ENCODE results near the gene STX8. TPM values are rescaled to one million over a fixed set of nuclear protein-coding genes. Genes with fewer than 3 reads are reported as not detected.
A peak's percentile ranks its signal among the peaks of the same experiment; 100 is the strongest.

Gene STX8
- total RNA-seq, 1 donor from 2014 or later, result 54.8 TPM

DNA sequence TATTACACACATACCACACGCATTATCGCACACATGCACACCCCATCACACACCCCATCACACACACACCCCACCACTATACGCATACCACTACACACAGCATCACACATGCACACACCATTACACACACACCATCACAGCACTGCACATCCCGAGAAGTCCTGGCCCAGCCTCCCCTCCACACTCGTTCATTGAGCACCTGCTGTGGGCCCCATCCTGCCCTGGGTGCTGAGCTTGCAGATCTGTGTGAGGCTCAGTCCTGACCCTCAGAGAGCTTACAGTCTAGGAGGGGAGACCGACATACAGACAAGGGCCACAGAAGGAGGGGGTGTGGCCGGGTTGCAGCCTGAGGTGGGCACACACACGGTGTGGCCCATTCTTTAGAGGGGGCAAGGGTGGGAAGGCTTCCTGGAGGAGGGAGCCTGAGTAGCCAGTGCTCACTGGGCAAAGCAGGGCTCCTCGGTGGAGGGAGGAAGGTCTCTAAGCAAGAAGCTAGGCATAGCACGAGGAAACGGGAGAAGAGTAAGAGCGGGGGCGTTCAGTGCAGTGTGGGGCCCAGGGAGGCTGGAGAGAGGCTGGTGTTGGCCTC, 347.7 kb downstream of the STX8 start:
- H4K20me1 ChIP-seq (ENCODE audit: insufficient read depth, low read length), result no peaks in the 10 kb centered on the region
- DNase-seq (ENCODE audit: low read depth) (no peak), FAIRE-seq (no peak)
- peak overlapping the region; percentile 56 for H3K9ac ChIP-seq (ENCODE audit: low read length)
- no peaks in the 10 kb centered on the region for H3K4me1 Mint-ChIP-seq (ENCODE audit: low read depth, unreplicated experiment)
- H3K9me3 ChIP-seq (ENCODE audit: insufficient read depth, low read depth, low read length), result no peaks in the 10 kb centered on the region
- no peaks in the 10 kb centered on the region for H3K36me3 ChIP-seq (ENCODE audit: insufficient read depth, low read length)
- no peaks in the 10 kb centered on the region for H3K79me2 ChIP-seq (ENCODE audit: insufficient read depth, low read length)
- peaks cover 17% of the 10 kb centered on the region for H3K4me1 ChIP-seq (ENCODE audit: insufficient read depth, low read length)
- TF ChIP-seq EZH2 (IDR thresholded peaks at IDR 0.05; ENCODE audit: insufficient read depth, low read length), result no peak
- TF ChIP-seq, protein P1, sequence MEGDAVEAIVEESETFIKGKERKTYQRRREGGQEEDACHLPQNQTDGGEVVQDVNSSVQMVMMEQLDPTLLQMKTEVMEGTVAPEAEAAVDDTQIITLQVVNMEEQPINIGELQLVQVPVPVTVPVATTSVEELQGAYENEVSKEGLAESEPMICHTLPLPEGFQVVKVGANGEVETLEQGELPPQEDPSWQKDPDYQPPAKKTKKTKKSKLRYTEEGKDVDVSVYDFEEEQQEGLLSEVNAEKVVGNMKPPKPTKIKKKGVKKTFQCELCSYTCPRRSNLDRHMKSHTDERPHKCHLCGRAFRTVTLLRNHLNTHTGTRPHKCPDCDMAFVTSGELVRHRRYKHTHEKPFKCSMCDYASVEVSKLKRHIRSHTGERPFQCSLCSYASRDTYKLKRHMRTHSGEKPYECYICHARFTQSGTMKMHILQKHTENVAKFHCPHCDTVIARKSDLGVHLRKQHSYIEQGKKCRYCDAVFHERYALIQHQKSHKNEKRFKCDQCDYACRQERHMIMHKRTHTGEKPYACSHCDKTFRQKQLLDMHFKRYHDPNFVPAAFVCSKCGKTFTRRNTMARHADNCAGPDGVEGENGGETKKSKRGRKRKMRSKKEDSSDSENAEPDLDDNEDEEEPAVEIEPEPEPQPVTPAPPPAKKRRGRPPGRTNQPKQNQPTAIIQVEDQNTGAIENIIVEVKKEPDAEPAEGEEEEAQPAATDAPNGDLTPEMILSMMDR (IDR thresholded peaks at IDR 0.05; ENCODE audit: insufficient read depth, low read depth, low read length), result no peak
- no peak overlapping the region for H3K4me3 ChIP-seq (ENCODE audit: insufficient read depth, low read depth, low read length)
- H3K9me3 Mint-ChIP-seq (ENCODE audit: unreplicated experiment), result no peaks in the 10 kb centered on the region
- no peak overlapping the region for H3K4me3 Mint-ChIP-seq (ENCODE audit: unreplicated experiment)
- no peaks in the 10 kb centered on the region for H3K36me3 Mint-ChIP-seq (ENCODE audit: low read depth, unreplicated experiment)
- H3K27ac ChIP-seq (ENCODE audit: low read depth, low read length), result peak overlapping the region; percentile 14
- H3K4me2 ChIP-seq (ENCODE audit: low read length), result peak overlapping the region; percentile 62
- H3K27me3 ChIP-seq (ENCODE audit: insufficient read depth, low read length), result no peaks in the 10 kb centered on the region
- H3K27ac Mint-ChIP-seq (ENCODE audit: unreplicated experiment), result no peak overlapping the region
- H3K27me3 Mint-ChIP-seq (ENCODE audit: low read depth, unreplicated experiment), result no peaks in the 10 kb centered on the region
- no peak overlapping the region for H2AFZ ChIP-seq (ENCODE audit: low read depth, low read length)

DNA sequence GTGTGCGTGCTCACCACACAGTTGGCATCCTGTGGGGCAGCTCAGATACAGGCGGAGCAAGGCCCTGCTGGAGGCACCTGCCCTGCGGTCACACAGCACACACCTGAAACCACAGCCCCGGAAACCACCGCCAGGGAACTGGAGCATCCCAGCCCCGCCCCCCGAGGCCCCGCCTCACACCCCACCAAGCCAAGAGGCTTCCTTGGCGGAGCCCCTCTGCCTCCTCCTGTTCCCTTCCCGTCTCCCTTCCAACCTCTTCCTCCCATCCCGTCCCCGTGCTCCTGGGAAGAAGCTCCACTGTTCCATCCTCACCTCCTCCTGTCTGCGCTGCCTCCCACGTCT, 348.9 kb downstream of the STX8 start:
- Mint-ChIP-seq H3K27me3 (ENCODE audit: low read depth, unreplicated experiment) (no peaks in the 10 kb centered on the region), H3K36me3 (ENCODE audit: low read depth, unreplicated experiment) (no peaks in the 10 kb centered on the region), H3K4me1 (ENCODE audit: low read depth, unreplicated experiment) (no peaks in the 10 kb centered on the region), H3K27ac (ENCODE audit: unreplicated experiment) (no peak overlapping the region), H3K9me3 (ENCODE audit: unreplicated experiment) (no peaks in the 10 kb centered on the region), H3K4me3 (ENCODE audit: unreplicated experiment) (no peak overlapping the region)
- DNase-seq (ENCODE audit: low read depth), result no peak
- H3K27me3 ChIP-seq (ENCODE audit: insufficient read depth, low read length), result no peaks in the 10 kb centered on the region
- H3K36me3 ChIP-seq (ENCODE audit: insufficient read depth, low read length), result no peaks in the 10 kb centered on the region
- H3K79me2 ChIP-seq (ENCODE audit: insufficient read depth, low read length), result no peaks in the 10 kb centered on the region
- H3K4me3 ChIP-seq (ENCODE audit: insufficient read depth, low read depth, low read length), result no peak overlapping the region
- H3K4me1 ChIP-seq (ENCODE audit: insufficient read depth, low read length), result peaks cover 17% of the 10 kb centered on the region
- no peak for FAIRE-seq
- no peak for TF ChIP-seq EZH2 (IDR thresholded peaks at IDR 0.05; ENCODE audit: insufficient read depth, low read length)
- TF ChIP-seq, protein P1 (IDR thresholded peaks at IDR 0.05; ENCODE audit: insufficient read depth, low read depth, low read length), result no peak
- no peak overlapping the region for H2AFZ ChIP-seq (ENCODE audit: low read depth, low read length)
- no peaks in the 10 kb centered on the region for H4K20me1 ChIP-seq (ENCODE audit: insufficient read depth, low read length)
- no peak overlapping the region for H3K4me2 ChIP-seq (ENCODE audit: low read length)
- no peaks in the 10 kb centered on the region for H3K9me3 ChIP-seq (ENCODE audit: insufficient read depth, low read depth, low read length)
- H3K9ac ChIP-seq (ENCODE audit: low read length), result no peak overlapping the region
- H3K27ac ChIP-seq (ENCODE audit: low read depth, low read length), result no peak overlapping the region

DNA sequence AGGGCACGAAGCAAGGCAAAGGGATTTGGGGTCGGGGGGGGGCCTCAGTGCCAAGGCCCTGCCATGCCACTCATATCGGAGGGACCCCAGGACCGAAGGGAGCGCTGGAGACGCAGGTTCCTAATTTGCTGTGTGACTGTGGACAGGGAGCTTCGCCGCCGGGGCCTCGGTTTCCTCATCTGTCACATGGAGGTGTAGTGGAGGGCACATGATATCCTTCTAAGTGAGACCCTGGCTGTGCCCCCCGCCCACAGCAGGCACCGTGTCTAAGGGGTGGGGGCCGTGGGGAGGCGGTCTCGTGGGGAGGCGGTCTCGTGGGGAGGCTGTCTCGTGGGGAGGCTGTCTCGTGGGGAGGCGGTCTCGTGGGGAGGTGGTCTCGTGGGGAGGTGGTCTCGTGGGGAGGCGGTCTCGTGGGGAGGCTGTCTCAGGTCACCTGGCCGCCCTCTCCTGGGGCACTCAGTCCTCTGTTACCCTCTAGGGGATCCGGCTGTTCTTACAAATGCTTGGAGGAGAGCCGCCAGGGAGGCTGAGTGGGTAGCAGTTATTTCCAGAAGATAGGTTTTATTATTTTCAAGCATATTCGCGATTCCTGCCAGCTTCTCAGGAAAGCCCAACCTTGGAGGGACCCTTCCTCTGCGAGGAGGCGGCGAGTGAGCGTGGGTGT, 349.4 kb downstream of the STX8 start:
- Mint-ChIP-seq H3K27ac (ENCODE audit: unreplicated experiment) (no peak overlapping the region), H3K36me3 (ENCODE audit: low read depth, unreplicated experiment) (no peaks in the 10 kb centered on the region), H3K4me1 (ENCODE audit: low read depth, unreplicated experiment) (no peaks in the 10 kb centered on the region), H3K9me3 (ENCODE audit: unreplicated experiment) (no peaks in the 10 kb centered on the region), H3K27me3 (ENCODE audit: low read depth, unreplicated experiment) (no peaks in the 10 kb centered on the region), H3K4me3 (ENCODE audit: unreplicated experiment) (no peak overlapping the region)
- Histone ChIP-seq H3K4me2 (ENCODE audit: low read length) (no peak overlapping the region), H3K9ac (ENCODE audit: low read length) (no peak overlapping the region), H4K20me1 (ENCODE audit: insufficient read depth, low read length) (no peaks in the 10 kb centered on the region), H3K4me1 (ENCODE audit: insufficient read depth, low read length) (peaks cover 17% of the 10 kb centered on the region), H3K79me2 (ENCODE audit: insufficient read depth, low read length) (no peaks in the 10 kb centered on the region), H3K27ac (ENCODE audit: low read depth, low read length) (no peak overlapping the region), H2AFZ (ENCODE audit: low read depth, low read length) (no peak overlapping the region), H3K36me3 (ENCODE audit: insufficient read depth, low read length) (no peaks in the 10 kb centered on the region), H3K27me3 (ENCODE audit: insufficient read depth, low read length) (no peaks in the 10 kb centered on the region), H3K9me3 (ENCODE audit: insufficient read depth, low read depth, low read length) (no peaks in the 10 kb centered on the region), H3K4me3 (ENCODE audit: insufficient read depth, low read depth, low read length) (no peak overlapping the region)
- TF ChIP-seq EZH2 (IDR thresholded peaks at IDR 0.05; ENCODE audit: insufficient read depth, low read length), result no peak
- TF ChIP-seq, protein P1 (IDR thresholded peaks at IDR 0.05; ENCODE audit: insufficient read depth, low read depth, low read length), result no peak
- DNase-seq (ENCODE audit: low read depth), result no peak
- FAIRE-seq, result no peak

All from astrocyte (in vitro differentiated cells and primary cell).